GM23338 (cell line): ENCODE measurements around the gene UROS. TPM values are rescaled to one million over a fixed set of nuclear protein-coding genes. Genes with fewer than 3 reads are reported as not detected.

ENCODE experiments used
- ATAC-seq: fragments of 200-7000 bp; cut with Tn5 transposase; 3 replicates; pipeline ENCODE4 v1.9.1; 2020
- DNase-seq: peaks from one replicate; pipeline ENCODE4 v3.0.0-alpha.2; 2015; ENCODE audit warnings: low spot score
- H2AFZ ChIP-seq: fragments of 200-600 bp; sonication (generic); 2 replicates; pipeline ENCODE4 v1.8.0; 2016; ENCODE audit warnings: antibody characterized with exemption, mild to moderate bottlenecking, moderate library complexity
- H3F3A ChIP-seq: fragments of 200-600 bp; sonication (generic); replicated peaks from 2 replicates; pipeline ENCODE4 v1.8.0; 2017; ENCODE audit warnings: antibody characterized with exemption, mixed run types, low read depth
- H3K27ac ChIP-seq: fragments of 200-600 bp; sonication (generic); 2 replicates; pipeline ENCODE4 v1.6.1; 2016; ENCODE audit warnings: low read depth
- H3K27me3 ChIP-seq: fragments of 200-600 bp; sonication (generic); 2 replicates; pipeline ENCODE4 v1.8.0; 2016; ENCODE audit warnings: mild to moderate bottlenecking, mixed run types, moderate library complexity; ENCODE audit not compliant: insufficient read depth
- H3K36me3 ChIP-seq: fragments of 200-600 bp; sonication (generic); 2 replicates; pipeline ENCODE4 v1.8.0; 2016; ENCODE audit warnings: mild to moderate bottlenecking; ENCODE audit not compliant: insufficient read depth
- H3K4me1 ChIP-seq: fragments of 200-600 bp; sonication (generic); 2 replicates; pipeline ENCODE4 v1.8.0; 2016; ENCODE audit warnings: mild to moderate bottlenecking, moderate library complexity; ENCODE audit not compliant: insufficient read depth
- H3K4me2 ChIP-seq: fragments of 200-600 bp; sonication (generic); 2 replicates; pipeline ENCODE4 v1.7.1; 2017; ENCODE audit warnings: mixed run types
- H3K4me3 ChIP-seq: fragments of 200-600 bp; sonication (generic); 2 replicates; pipeline ENCODE4 v1.6.1; 2016; ENCODE audit warnings: mixed run types
- H3K79me2 ChIP-seq: fragments of 200-600 bp; sonication (generic); replicated peaks from 2 replicates; pipeline ENCODE4 v1.8.0; 2017; ENCODE audit warnings: mild to moderate bottlenecking; ENCODE audit not compliant: insufficient read depth
- H3K9me2 ChIP-seq: fragments of 200-600 bp; sonication (generic); 2 replicates; pipeline ENCODE4 v1.8.0; 2017; ENCODE audit not compliant: insufficient read depth
- H4K20me1 ChIP-seq: fragments of 200-600 bp; sonication (generic); replicated peaks from 2 replicates; pipeline ENCODE4 v1.8.0; 2017; ENCODE audit warnings: mild to moderate bottlenecking; ENCODE audit not compliant: insufficient read depth
- H3K27ac Mint-ChIP-seq: 2 replicates; pipeline ENCODE4 v1.8.0; 2020; ENCODE audit warnings: inconsistent platforms, mild to moderate bottlenecking, moderate library complexity, mixed read lengths
- H3K27me3 Mint-ChIP-seq: 3 replicates; pipeline ENCODE4 v1.8.0; 2022; ENCODE audit warnings: low read depth, mild to moderate bottlenecking, moderate library complexity, mixed read lengths, inconsistent platforms; ENCODE audit not compliant: insufficient read depth, poor library complexity
- H3K36me3 Mint-ChIP-seq: 3 replicates; pipeline ENCODE4 v1.8.0; 2021; ENCODE audit warnings: low read depth, mild to moderate bottlenecking, inconsistent platforms, moderate library complexity, mixed read lengths
- H3K4me1 Mint-ChIP-seq: 3 replicates; pipeline ENCODE4 v1.8.0; 2020; ENCODE audit warnings: mild to moderate bottlenecking, inconsistent platforms, mixed read lengths
- H3K4me3 Mint-ChIP-seq: 3 replicates; pipeline ENCODE4 v1.8.0; 2021; ENCODE audit warnings: moderate library complexity, mild to moderate bottlenecking, inconsistent platforms, mixed read lengths
- H3K9me3 Mint-ChIP-seq: 3 replicates; pipeline ENCODE4 v1.8.0; 2020; ENCODE audit warnings: moderate library complexity, mild to moderate bottlenecking, inconsistent platforms, mixed read lengths
- CREB1 ChIP-seq: fragments of 250-450 bp; sonication (Bioruptor Pico); IDR thresholded peaks from 2 replicates; pipeline ENCODE4 v1.5.0; 2020; ENCODE audit warnings: low read depth, mild to moderate bottlenecking, moderate library complexity
- ETS1 ChIP-seq: IDR thresholded peaks from 2 replicates; pipeline ENCODE4 v1.6.1; 2016; ENCODE audit warnings: antibody characterized with exemption
- EZH2phosphoT487 ChIP-seq: fragments of 200-600 bp; sonication (generic); IDR thresholded peaks from one replicate; pipeline ENCODE4 v1.8.1; 2018; ENCODE audit warnings: antibody characterized with exemption; ENCODE audit not compliant: unreplicated experiment
- JUNB ChIP-seq: IDR thresholded peaks from one replicate; pipeline ENCODE4 v1.6.1; 2016; ENCODE audit warnings: antibody characterized with exemption; ENCODE audit not compliant: unreplicated experiment
- NANOG ChIP-seq: IDR thresholded peaks from 2 replicates; pipeline ENCODE4 v1.6.1; 2016; ENCODE audit warnings: antibody characterized with exemption, borderline replicate concordance
- POLR2AphosphoS5 ChIP-seq: IDR thresholded peaks from 2 replicates; pipeline ENCODE4 v1.6.1; 2016; ENCODE audit warnings: antibody characterized with exemption, low read depth
- REST ChIP-seq: IDR thresholded peaks from one replicate; pipeline ENCODE4 v1.6.1; 2018; ENCODE audit warnings: antibody characterized with exemption; ENCODE audit not compliant: unreplicated experiment
- STAT1 ChIP-seq: IDR thresholded peaks from one replicate; pipeline ENCODE4 v1.6.1; 2016; ENCODE audit warnings: antibody characterized with exemption; ENCODE audit not compliant: unreplicated experiment
- ZNF114 ChIP-seq: fragments of 250-450 bp; sonication (Bioruptor Pico); IDR thresholded peaks from 2 replicates; pipeline ENCODE4 v1.5.0; 2020; ENCODE audit warnings: mild to moderate bottlenecking, moderate library complexity
- ZNF331 ChIP-seq: fragments of 250-450 bp; sonication (Bioruptor Pico); IDR thresholded peaks from 2 replicates; pipeline ENCODE4 v1.5.0; 2020; ENCODE audit warnings: low read depth, mild to moderate bottlenecking, moderate library complexity
- ZNF462 ChIP-seq: fragments of 250-450 bp; sonication (Bioruptor Pico); IDR thresholded peaks from 2 replicates; pipeline ENCODE4 v1.5.0; 2020; ENCODE audit warnings: mild to moderate bottlenecking, moderate library complexity
- polyA plus RNA-seq: library from polyadenylated mRNA; unstranded; fragments of >200 nt; fragmentation: Nextera tagmentation; extraction: Ambion mirVana; gene quantifications from 2 replicates; pipeline ENCODE4 v1.2.1, GENCODE V29; 2016
- total RNA-seq: library from RNA; depleted of rRNA; stranded (reverse); fragments of >200 nt; shearing (Covaris generic); gene quantifications from 2 replicates; pipeline ENCODE4 v1.2.3, GENCODE V29; 2014

Gene UROS
- total and polyA plus RNA-seq, 2 experiments from 2014 or later = 41.3 to 43.4 TPM

- H3K9me2 ChIP-seq = no peaks in the 10 kb centered on the region
- no peaks in the 10 kb centered on the region for H3F3A ChIP-seq
- H4K20me1 ChIP-seq = 0 out of 2 replicates have a peak, but pooled peaks cover 16% of the 10 kb centered on the region
- no peak overlapping the region for H3K27ac ChIP-seq
- Mint-ChIP-seq H3K9me3 (no peaks in the 10 kb centered on the region), H3K27me3 (peaks cover 2% of the 10 kb centered on the region), H3K4me1 (peaks cover 15% of the 10 kb centered on the region), H3K27ac (no peak overlapping the region), H3K36me3 (peaks cover 61% of the 10 kb centered on the region), H3K4me3 (no peak overlapping the region)
- H3K4me2 ChIP-seq = no peak overlapping the region
- TF ChIP-seq STAT1 (no peak), JUNB (no peak), EZH2phosphoT487 (no peak), ZNF331 (CRISPR knock-in tag) (no peak), ZNF114 (no peak), REST (no peak)
- H3K79me2 ChIP-seq = peaks cover 9% of the 10 kb centered on the region; the same call in 1 of the 2 replicates
- ATAC-seq (no peak), DNase-seq (no peak)
- H3K27me3 ChIP-seq = no peaks in the 10 kb centered on the region
- peaks cover 3% of the 10 kb centered on the region; the same call in 1 of the 2 replicates for H3K4me1 ChIP-seq
- H2AFZ ChIP-seq = no peak overlapping the region
- H3K4me3 ChIP-seq = no peak overlapping the region
- peaks cover 56% of the 10 kb centered on the region for H3K36me3 ChIP-seq
Observed at GRCh38 chr10:125757742-125758141, 65.3 kb downstream of the UROS start.

GRCh38 chr10:125756853-125757487 lies 66.1 kb downstream of the UROS start:
- no peaks in the 10 kb centered on the region for H3F3A ChIP-seq
- H3K4me3 ChIP-seq = no peak overlapping the region
- ATAC-seq (no peak), DNase-seq (no peak)
- H3K36me3 Mint-ChIP-seq = peaks cover 58% of the 10 kb centered on the region
- H3K9me3 Mint-ChIP-seq = no peaks in the 10 kb centered on the region
- H3K27me3 ChIP-seq = no peaks in the 10 kb centered on the region
- 0 out of 2 replicates have a peak, but pooled peaks cover 16% of the 10 kb centered on the region for H4K20me1 ChIP-seq
- no peaks in the 10 kb centered on the region for H3K9me2 ChIP-seq
- peaks cover 63% of the 10 kb centered on the region for H3K36me3 ChIP-seq
- peaks cover 8% of the 10 kb centered on the region for H3K4me1 Mint-ChIP-seq
- peaks cover 2% of the 10 kb centered on the region for H3K27me3 Mint-ChIP-seq
- H2AFZ ChIP-seq = no peak overlapping the region
- H3K4me2 ChIP-seq = no peak overlapping the region
- H3K79me2 ChIP-seq = peaks cover 9% of the 10 kb centered on the region; the same call in 1 of the 2 replicates
- no peak overlapping the region for H3K27ac ChIP-seq
- H3K27ac Mint-ChIP-seq = no peak overlapping the region
- no peak overlapping the region for H3K4me3 Mint-ChIP-seq
- H3K4me1 ChIP-seq = peaks cover 3% of the 10 kb centered on the region; the same call in 1 of the 2 replicates
- TF ChIP-seq STAT1 (no peak), POLR2AphosphoS5 (no peak), ZNF114 (no peak), CREB1 (no peak), ZNF462 (no peak), JUNB (no peak), NANOG (no peak), ETS1 (no peak)
